Measurements from ENCODE around the gene NECTIN4. TPM values are rescaled to one million over a fixed set of nuclear protein-coding genes. Genes with fewer than 3 reads are reported as not detected.
A peak's percentile ranks its signal among the peaks of the same experiment; 100 is the strongest.
"Not testable (repeated sequence)": the region's sequence is repeated elsewhere in the genome, so short reads cannot be mapped to it uniquely, and the experiment has no call there.

The NECTIN4 gene
- total RNA-seq, 3 donors from 2014 or later = 1.6 to 5.4 (median 4.6) TPM

DNA sequence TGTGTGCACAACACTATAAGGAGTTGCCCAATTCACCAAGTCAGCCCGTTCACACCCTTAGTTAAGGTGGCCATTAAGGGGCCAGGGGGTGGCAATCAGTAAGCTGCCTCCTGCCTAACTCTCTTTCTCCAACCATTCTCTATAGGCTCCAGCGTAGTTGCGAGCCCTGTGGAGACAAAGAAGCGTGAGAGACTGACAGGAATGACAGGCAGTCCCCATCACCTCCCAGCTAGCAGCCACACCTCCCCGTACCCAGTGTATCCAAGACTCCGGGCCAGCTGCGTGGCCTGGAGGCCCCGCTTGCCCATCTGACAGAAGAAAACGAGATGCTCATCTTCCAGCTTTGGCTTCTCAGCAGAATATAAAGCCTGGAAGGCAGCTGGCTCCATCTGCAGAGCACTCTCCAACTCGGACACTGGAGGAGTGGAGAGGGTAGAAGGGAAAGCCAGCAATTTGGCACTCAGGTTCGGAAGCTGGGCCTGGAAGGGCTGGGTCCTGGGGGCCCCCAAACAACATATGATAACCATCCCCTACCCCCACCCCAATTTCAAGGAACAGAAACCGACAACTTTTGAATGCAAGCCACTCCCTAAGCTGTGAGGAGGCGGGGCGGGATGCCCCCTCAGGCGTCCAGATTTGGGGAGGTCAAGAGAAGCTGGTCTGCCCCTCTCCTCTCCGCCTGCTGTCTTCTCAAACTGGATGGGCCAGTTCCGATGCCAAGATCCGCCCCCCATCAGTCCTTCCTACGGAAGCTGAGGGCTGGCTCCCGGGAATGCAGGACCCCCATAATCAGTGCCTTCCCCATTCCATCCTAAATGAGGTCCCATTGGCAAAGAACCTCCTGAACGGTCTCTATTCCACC lies 51.5 kb downstream of the NECTIN4 start:
- ATAC-seq = peak; percentile 13
- intact Hi-C loops (cut with DNase I, micrococcal nuclease) = no loop called here
- TF ChIP-seq, protein P1, sequence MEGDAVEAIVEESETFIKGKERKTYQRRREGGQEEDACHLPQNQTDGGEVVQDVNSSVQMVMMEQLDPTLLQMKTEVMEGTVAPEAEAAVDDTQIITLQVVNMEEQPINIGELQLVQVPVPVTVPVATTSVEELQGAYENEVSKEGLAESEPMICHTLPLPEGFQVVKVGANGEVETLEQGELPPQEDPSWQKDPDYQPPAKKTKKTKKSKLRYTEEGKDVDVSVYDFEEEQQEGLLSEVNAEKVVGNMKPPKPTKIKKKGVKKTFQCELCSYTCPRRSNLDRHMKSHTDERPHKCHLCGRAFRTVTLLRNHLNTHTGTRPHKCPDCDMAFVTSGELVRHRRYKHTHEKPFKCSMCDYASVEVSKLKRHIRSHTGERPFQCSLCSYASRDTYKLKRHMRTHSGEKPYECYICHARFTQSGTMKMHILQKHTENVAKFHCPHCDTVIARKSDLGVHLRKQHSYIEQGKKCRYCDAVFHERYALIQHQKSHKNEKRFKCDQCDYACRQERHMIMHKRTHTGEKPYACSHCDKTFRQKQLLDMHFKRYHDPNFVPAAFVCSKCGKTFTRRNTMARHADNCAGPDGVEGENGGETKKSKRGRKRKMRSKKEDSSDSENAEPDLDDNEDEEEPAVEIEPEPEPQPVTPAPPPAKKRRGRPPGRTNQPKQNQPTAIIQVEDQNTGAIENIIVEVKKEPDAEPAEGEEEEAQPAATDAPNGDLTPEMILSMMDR (IDR thresholded peaks at IDR 0.05) = no peak
- peak; percentile 63 to 69 (median 67) for DNase-seq
- H3K4me3 ChIP-seq = peak overlapping the region; percentile 48
- H3K4me1 ChIP-seq (ENCODE audit: low read depth) = peaks cover 21% of the 10 kb centered on the region
- peaks cover 17% of the 10 kb centered on the region for H3K36me3 ChIP-seq (ENCODE audit: low read depth)
- H3K9me3 ChIP-seq = no peaks in the 10 kb centered on the region

DNA sequence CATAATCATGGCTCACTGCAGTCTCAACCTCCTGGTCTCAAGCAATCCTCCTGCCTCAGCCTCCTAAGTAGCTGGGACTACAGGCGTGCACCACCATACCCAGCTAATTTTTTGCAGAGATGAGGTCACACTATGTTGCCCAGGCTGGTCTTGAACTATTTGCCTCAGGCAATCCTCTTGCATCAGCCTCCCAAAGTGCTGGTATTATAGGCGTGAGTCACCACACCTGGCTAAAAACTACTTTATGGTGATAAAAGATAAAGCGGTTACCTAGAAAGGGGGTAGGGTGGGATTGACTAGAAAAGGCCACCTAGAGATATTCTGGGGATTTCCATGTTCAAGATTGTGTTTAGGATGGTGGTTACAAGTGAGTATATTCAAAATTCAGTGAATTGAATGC lies 55.6 kb downstream of the NECTIN4 start:
- H3K4me3 ChIP-seq = no peak overlapping the region
- no peaks in the 10 kb centered on the region for H3K9me3 ChIP-seq
- intact Hi-C loops (cut with DNase I, micrococcal nuclease) = no loop called here
- H3K4me1 ChIP-seq (ENCODE audit: low read depth) = peaks cover 9% of the 10 kb centered on the region
- TF ChIP-seq, protein P1 (IDR thresholded peaks at IDR 0.05) = no peak
- no peaks in the 10 kb centered on the region for H3K36me3 ChIP-seq (ENCODE audit: low read depth)
- ATAC-seq (no peak), DNase-seq (no peak)

DNA sequence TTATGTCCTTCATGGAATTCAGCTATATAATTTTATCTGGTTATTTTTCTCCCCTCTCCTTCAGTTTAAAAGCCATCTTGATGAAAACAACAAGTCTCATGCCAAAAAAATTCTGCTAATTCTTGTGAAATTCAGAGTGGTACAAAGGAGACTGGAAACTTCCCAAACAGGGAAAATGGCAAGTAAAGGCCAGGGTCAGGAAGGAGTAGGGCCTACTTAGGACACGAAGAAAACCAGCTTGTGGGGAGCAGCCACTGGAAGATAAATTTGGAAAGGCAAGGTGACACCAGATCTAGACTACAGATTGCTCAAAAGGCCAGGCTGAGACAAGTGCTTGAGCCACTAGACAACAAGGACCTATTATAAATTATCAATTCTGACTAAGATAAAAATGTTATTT lies 56.9 kb downstream of the NECTIN4 start:
- TF ChIP-seq, protein P1 (IDR thresholded peaks at IDR 0.05) = no peak
- Histone ChIP-seq H3K4me1 (ENCODE audit: low read depth) (peaks cover 2% of the 10 kb centered on the region), H3K4me3 (no peak overlapping the region), H3K36me3 (ENCODE audit: low read depth) (no peaks in the 10 kb centered on the region), H3K9me3 (no peaks in the 10 kb centered on the region)
- intact Hi-C loops (cut with DNase I, micrococcal nuclease) = no loop called here
- DNase-seq (no peak), ATAC-seq (no peak)

DNA sequence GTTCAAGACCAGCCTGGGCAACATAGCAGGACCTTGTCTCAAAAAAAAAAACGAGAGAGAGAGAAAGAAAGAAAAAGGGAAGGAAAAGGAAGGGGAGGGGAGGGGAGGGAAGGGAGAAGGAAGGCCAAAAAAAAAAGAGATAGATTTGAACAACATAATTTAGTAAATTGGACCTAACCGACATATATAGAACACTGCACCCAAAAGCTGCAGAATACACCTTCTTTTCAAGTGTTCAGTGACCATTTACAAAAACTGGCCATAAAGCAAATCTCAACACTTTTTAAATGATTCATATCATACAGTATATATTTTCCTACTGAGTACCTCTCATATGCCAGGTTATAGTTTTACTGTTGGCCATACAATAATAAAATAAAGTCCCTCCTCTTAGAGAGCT lies 57.5 kb downstream of the NECTIN4 start:
- H3K4me1 ChIP-seq (ENCODE audit: low read depth) = no peaks in the 10 kb centered on the region
- no peak overlapping the region for H3K4me3 ChIP-seq
- DNase-seq (no peak), ATAC-seq (peak; percentile 15)
- intact Hi-C loops (cut with DNase I, micrococcal nuclease) = no loop called here
- TF ChIP-seq, protein P1 (IDR thresholded peaks at IDR 0.05) = no peak
- no peaks in the 10 kb centered on the region for H3K36me3 ChIP-seq (ENCODE audit: low read depth)
- no peaks in the 10 kb centered on the region for H3K9me3 ChIP-seq

DNA sequence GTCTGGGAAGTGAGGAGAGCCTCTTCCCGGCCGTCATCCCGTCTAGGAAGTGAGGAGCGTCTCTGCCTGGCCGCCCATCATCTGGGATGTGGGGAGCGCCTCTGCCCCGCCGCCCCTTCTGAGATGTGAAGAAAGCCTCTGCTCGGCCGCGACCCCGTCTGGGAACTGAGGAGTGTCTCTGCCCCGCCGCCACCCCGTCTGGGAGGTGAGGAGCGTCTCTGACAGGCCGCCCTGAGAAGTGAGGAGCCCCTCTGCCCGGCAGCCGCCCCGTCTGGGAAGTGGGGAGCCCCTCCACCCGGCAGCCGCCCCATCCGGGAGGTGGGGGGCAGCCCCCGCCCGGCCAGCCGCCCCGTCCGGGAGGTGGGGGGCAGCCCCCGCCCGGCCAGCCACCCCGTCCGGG lies 59.9 kb downstream of the NECTIN4 start:
- DNase-seq; H3K36me3 ChIP-seq (ENCODE audit: low read depth); intact Hi-C loops (cut with DNase I, micrococcal nuclease); H3K9me3 ChIP-seq; H3K4me3 ChIP-seq; ATAC-seq; H3K4me1 ChIP-seq (ENCODE audit: low read depth): not testable (repeated sequence)

DNA sequence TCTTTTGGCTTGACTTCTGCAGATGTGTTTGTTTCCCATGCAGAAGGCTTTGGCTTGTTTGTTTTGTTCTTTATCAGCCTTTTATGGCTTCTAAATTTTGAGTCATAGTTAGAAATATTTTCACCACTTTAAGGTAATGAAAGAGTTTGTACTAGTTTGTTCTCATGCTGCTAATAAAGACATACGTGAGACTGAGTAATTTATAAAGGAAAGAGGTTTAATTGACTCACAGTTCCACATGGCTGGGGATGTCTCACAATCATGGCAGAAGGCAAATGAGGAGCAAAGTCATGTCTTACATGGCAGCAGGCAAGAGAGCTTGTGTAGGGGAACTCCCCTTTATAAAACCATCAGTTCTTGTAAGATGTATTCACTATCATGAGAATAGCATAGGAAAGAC lies 62.4 kb downstream of the NECTIN4 start:
- H3K4me3 ChIP-seq; H3K36me3 ChIP-seq (ENCODE audit: low read depth); ATAC-seq; H3K9me3 ChIP-seq; intact Hi-C loops (cut with DNase I, micrococcal nuclease); H3K4me1 ChIP-seq (ENCODE audit: low read depth); DNase-seq: not testable (repeated sequence)

DNA sequence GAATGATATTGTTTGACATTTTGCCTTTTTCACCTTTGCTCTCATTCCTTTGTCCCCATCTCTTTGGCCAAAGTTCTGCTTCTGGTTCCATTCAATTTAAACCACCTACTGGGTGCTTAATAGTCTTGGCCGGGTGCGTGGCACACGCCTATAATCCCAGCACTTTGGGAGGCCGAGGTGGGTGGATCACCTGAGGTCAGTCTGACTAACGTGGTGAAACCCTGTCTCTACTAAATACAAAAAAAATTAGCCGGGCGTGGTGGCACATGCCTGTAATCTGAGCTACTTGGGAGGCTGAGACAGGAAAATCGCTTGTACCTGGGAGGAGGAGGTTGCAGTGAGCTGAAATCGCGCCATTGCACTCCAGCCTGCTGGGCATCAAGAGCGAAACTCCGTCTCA lies 66.9 kb downstream of the NECTIN4 start:
- H3K9me3 ChIP-seq; DNase-seq; H3K4me1 ChIP-seq (ENCODE audit: low read depth); H3K36me3 ChIP-seq (ENCODE audit: low read depth); H3K4me3 ChIP-seq; ATAC-seq; intact Hi-C loops (cut with DNase I, micrococcal nuclease): not testable (repeated sequence)

All from mucosa of descending colon (tissue), 3 donors.